ENCODE results near the gene FNBP1L. TPM values are rescaled to one million over a fixed set of nuclear protein-coding genes. Genes with fewer than 3 reads are reported as not detected.

The FNBP1L gene
- total and polyA plus RNA-seq, 2 of the 8 experiments (the other 6 are each of a cell fraction or from before 2014, with no cell fraction given): 48.9 to 95.9 TPM

- peaks cover 0 to 3% (median 0%) of the 10 kb centered on the region in 4 experiments; a peak in 1 of 8 replicates for H3K36me3 ChIP-seq (ENCODE audit: control insufficient read depth in 2 of 4, insufficient read depth in 4 of 4, low read length in 3 of 4)
- H3K27me3 ChIP-seq (replicated peaks in 1 of 4; ENCODE audit: control insufficient read depth in 3 of 4, extremely low read depth in 1 of 4, insufficient read depth in 3 of 4, low read length in 3 of 4): no peaks in the 10 kb centered on the region
- H4K91ac ChIP-seq (replicated peaks; ENCODE audit: insufficient read length, low read length): no peak overlapping the region
- 92% methylated on average over 3 of the region's 3 CpGs; no CpG with 5 or more reads in 1 of the 2 experiments for WGBS, 2 experiments (ENCODE audit: extremely low coverage in 1 of 2, insufficient coverage in 1 of 2, insufficient read length in 1 of 2, insufficient replicate concordance in 2 of 2, low coverage in 1 of 2, low lambda C conversion rate in 2 of 2, missing lambda C conversion rate in 1 of 2)
- H3K27ac ChIP-seq (ENCODE audit: low read depth, low read length): no peak overlapping the region
- peaks cover 53 to 98% of the 10 kb centered on the region in 2 experiments for H3K79me2 ChIP-seq (ENCODE audit: control insufficient read depth in 1 of 2, insufficient read depth in 2 of 2, low read length in 2 of 2)
- no peak overlapping the region for H4K8ac ChIP-seq (ENCODE audit: extremely low read depth, insufficient read depth, low read length)
- H3K23ac ChIP-seq (ENCODE audit: insufficient read length): no peak overlapping the region
- H4K20me1 ChIP-seq (replicated peaks in 1 of 2; ENCODE audit: control insufficient read depth in 1 of 2, insufficient read depth in 2 of 2, low read length in 2 of 2): peaks cover 3 to 18% of the 10 kb centered on the region in 2 experiments
- H3K56ac ChIP-seq (replicated peaks; ENCODE audit: insufficient read length, low read depth, low read length): no peak overlapping the region
- H3K4me3 ChIP-seq (ENCODE audit: extremely low read depth in 1 of 4, insufficient read depth in 2 of 4, low read depth in 3 of 4, low read length in 4 of 4): no peak overlapping the region
- H2AFZ ChIP-seq (ENCODE audit: low read length): no peak overlapping the region
- no peak overlapping the region for H2BK15ac ChIP-seq (ENCODE audit: low read length)
- H3K4me2 ChIP-seq (ENCODE audit: insufficient read depth in 1 of 2, low read depth in 2 of 2, low read length in 2 of 2): no peak overlapping the region
- no peak overlapping the region for H3K18ac ChIP-seq (ENCODE audit: extremely low read depth, low read length)
- H3K23me2 ChIP-seq (ENCODE audit: low read depth, low read length): no peaks in the 10 kb centered on the region
- H2BK120ac ChIP-seq (replicated peaks; ENCODE audit: low read depth, low read length): no peak overlapping the region
- no peak overlapping the region for H4K5ac ChIP-seq (ENCODE audit: insufficient read length, low read depth, low read length)
- FAIRE-seq (no peak), DNase-seq (ENCODE audit: low read depth in 1 of 2, low spot score in 2 of 2) (no peak)
- no peak overlapping the region for H3K14ac ChIP-seq (ENCODE audit: insufficient read length)
- no peaks in the 10 kb centered on the region for H3K9me3 ChIP-seq (ENCODE audit: insufficient read depth in 2 of 2, low read depth in 1 of 2, low read length in 1 of 2)
- CTCF ChIA-PET (ENCODE audit: partially characterized antibody): no interaction called here
- no peak overlapping the region for H3K4ac ChIP-seq (replicated peaks; ENCODE audit: insufficient read length, low read depth, low read length)
- H2BK20ac ChIP-seq (ENCODE audit: low read length): no peak overlapping the region
- H2BK12ac ChIP-seq (ENCODE audit: low read depth, low read length): no peak overlapping the region
- POLR2A ChIA-PET (ENCODE audit: partially characterized antibody): interaction anchor here (1.3 kb wide), 1 partner anchor 20 kb away, joined by 3 read pairs; no protein-coding TSS in a partner anchor
- H3K79me1 ChIP-seq (ENCODE audit: low read depth, low read length): no peaks in the 10 kb centered on the region; the same call in none of the 2 replicates
- no peak overlapping the region for H2BK5ac ChIP-seq (ENCODE audit: low read depth, low read length)
- H2AK5ac ChIP-seq (ENCODE audit: low read depth, low read length): no peak overlapping the region
- peaks cover 0 to 5% (median 2%) of the 10 kb centered on the region in 4 experiments; a peak in 4 of 7 replicates for H3K4me1 ChIP-seq (replicated peaks in 1 of 4; ENCODE audit: control insufficient read depth in 3 of 4, insufficient read depth in 4 of 4, low read length in 3 of 4)
- no peak overlapping the region for H3K9ac ChIP-seq (replicated peaks in 1 of 4; ENCODE audit: extremely low read depth in 1 of 4, low read depth in 3 of 4, low read length in 3 of 4)
- TF ChIP-seq, protein P1, sequence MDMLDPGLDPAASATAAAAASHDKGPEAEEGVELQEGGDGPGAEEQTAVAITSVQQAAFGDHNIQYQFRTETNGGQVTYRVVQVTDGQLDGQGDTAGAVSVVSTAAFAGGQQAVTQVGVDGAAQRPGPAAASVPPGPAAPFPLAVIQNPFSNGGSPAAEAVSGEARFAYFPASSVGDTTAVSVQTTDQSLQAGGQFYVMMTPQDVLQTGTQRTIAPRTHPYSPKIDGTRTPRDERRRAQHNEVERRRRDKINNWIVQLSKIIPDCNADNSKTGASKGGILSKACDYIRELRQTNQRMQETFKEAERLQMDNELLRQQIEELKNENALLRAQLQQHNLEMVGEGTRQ (IDR thresholded peaks at IDR 0.05; ENCODE audit: low read length): no peak
- TF ChIP-seq EGR1 (IDR thresholded peaks at IDR 0.05; ENCODE audit: borderline replicate concordance, low read depth, low read length) (no peak), TAF7 (optimal IDR thresholded peaks at IDR 0.05; ENCODE audit: borderline replicate concordance, low read depth, low read length) (no peak), FOSL1 (IDR thresholded peaks at IDR 0.05; ENCODE audit: insufficient read depth, low read depth, low read length) (no peak), ZNF274 (IDR thresholded peaks at IDR 0.05; ENCODE audit: borderline replicate concordance, extremely low read depth, low read length) (no peak), BCL11A (IDR thresholded peaks at IDR 0.05; ENCODE audit: low read depth in 2 of 2, low read length in 2 of 2) (no peak), MAFK (IDR thresholded peaks at IDR 0.05; ENCODE audit: low read depth, low read length) (no peak), KDM5A (IDR thresholded peaks at IDR 0.05; ENCODE audit: low read length) (no peak), CEBPB (IDR thresholded peaks at IDR 0.05; ENCODE audit: low read depth, low read length) (no peak), GABPA (IDR thresholded peaks at IDR 0.05; ENCODE audit: borderline replicate concordance, insufficient read depth, low read length) (no peak), E2F6 (IDR thresholded peaks at IDR 0.05) (no peak), SRF (IDR thresholded peaks at IDR 0.05; ENCODE audit: low read depth, low read length) (no peak), TBP (IDR thresholded peaks at IDR 0.05; ENCODE audit: low read depth, low read length) (no peak)
These were observed 20.7 kb downstream of the FNBP1L start for GRCh38 chr1:93468662-93469061.

Measured in H1 (cell line).